Keratinocyte (primary cell): ENCODE measurements around the gene TXNRD2.

Experiments used
- CTCF ChIP-seq, 3 experiments: IDR thresholded peaks in 1 of 3; conservative IDR thresholded peaks in 1 of 3; optimal IDR thresholded peaks in 1 of 3; 2 replicates in 2 of 3; 3 replicates in 1 of 3; pipeline versions ENCODE3 to v1.5.1; 2011; ENCODE audit warnings: low read length in 3 of 3, mild to moderate bottlenecking in 3 of 3, moderate library complexity in 2 of 3, control low read depth in 1 of 3, inconsistent platforms in 1 of 3; ENCODE audit not compliant: insufficient read depth in 2 of 3; ENCODE audit errors: extremely low read depth in 1 of 3
- EZH2 ChIP-seq: IDR thresholded peaks from one replicate; pipeline ENCODE4 v1.6.1; 2012; ENCODE audit warnings: inconsistent platforms, mild to moderate bottlenecking, low read length, moderate library complexity

- TF ChIP-seq CTCF (optimal IDR thresholded peaks at IDR 0.05 in 1 of 3, IDR thresholded peaks at IDR 0.05 in 1 of 3, conservative IDR thresholded peaks at IDR 0.05 in 1 of 3; ENCODE audit: extremely low read depth in 1 of 3, insufficient read depth in 2 of 3, low read length in 3 of 3) (no peak), EZH2 (no peak)
These were observed 36.0 kb upstream of the TXNRD2 start for GRCh38 chr22:19977296-19978243.
